Measurements from ENCODE around the gene PTN. TPM values are rescaled to one million over a fixed set of nuclear protein-coding genes. Genes with fewer than 3 reads are reported as not detected.

The PTN gene
- total and polyA plus RNA-seq, 9 of the 15 experiments (the other 6 are each of a cell fraction or from before 2014, with no cell fraction given): not detected

GRCh38 chr7:137373507-137373906 is 30.0 kb upstream of the PTN start:
- Histone ChIP-seq H3K27ac (ENCODE audit: extremely low read depth, low read depth, low read length) (no peak overlapping the region), H3K9me1 (ENCODE audit: control insufficient read depth, insufficient read depth, low read length) (no peaks in the 10 kb centered on the region), H3K4me2 (ENCODE audit: insufficient read depth, low read length) (no peak overlapping the region), H2AFZ (ENCODE audit: low read depth, low read length) (no peak overlapping the region), H4K20me1 (replicated peaks; ENCODE audit: control insufficient read depth, insufficient read depth, low read length) (no peaks in the 10 kb centered on the region), H3K4me1 (replicated peaks in 1 of 2; ENCODE audit: control insufficient read depth in 2 of 2, insufficient read depth in 2 of 2, low read length in 2 of 2) (no peaks in the 10 kb centered on the region), H3K27me3 (ENCODE audit: control insufficient read depth in 2 of 2, insufficient read depth in 2 of 2, low read length in 2 of 2) (no peaks in the 10 kb centered on the region), H3K9me3 (replicated peaks; ENCODE audit: control insufficient read depth, insufficient read depth, low read depth, low read length) (no peaks in the 10 kb centered on the region; the same call in none of the 2 replicates), H3K9ac (ENCODE audit: insufficient read depth in 1 of 2, low read depth in 2 of 2, low read length in 2 of 2) (no peak overlapping the region), H3K36me3 (ENCODE audit: control insufficient read depth, insufficient read depth, low read length) (no peaks in the 10 kb centered on the region), H3K79me2 (ENCODE audit: control insufficient read depth, insufficient read depth, low read length) (no peaks in the 10 kb centered on the region), H3K4me3 (no peak overlapping the region)
- FAIRE-seq (no peak), DNase-seq (ENCODE audit: extremely low read depth in 1 of 4, low spot score in 3 of 4) (no peak), ATAC-seq (no peak)
- in situ Hi-C loops (cut with MboI): no loop called here
- no TSS peak for BruUV-seq (replicated peaks)
- no peak for TF ChIP-seq SMAD1 (IDR thresholded peaks at IDR 0.05; ENCODE audit: low read depth, low read length, partially characterized antibody)
- no peak for TF ChIP-seq ATF1 (CRISPR knock-in tag; IDR thresholded peaks at IDR 0.05)
- no peak for TF ChIP-seq ATF1 (tag; IDR thresholded peaks at IDR 0.05)
- TF ChIP-seq TEAD2 (tag; IDR thresholded peaks at IDR 0.05): no peak
- TF ChIP-seq E4F1 (CRISPR knock-in tag; IDR thresholded peaks at IDR 0.05; ENCODE audit: borderline replicate concordance): no peak
- no peak for TF ChIP-seq THRA (IDR thresholded peaks at IDR 0.05)
- no peak for TF ChIP-seq RBM22 (IDR thresholded peaks at IDR 0.05; ENCODE audit: low read depth, low read length, poor library complexity, severe bottlenecking)
- TF ChIP-seq TEAD1 (CRISPR knock-in tag; IDR thresholded peaks at IDR 0.05): no peak
- ChIA-PET CTCF (ENCODE audit: low intra/inter-chr PET ratio) (no interaction called here), POLR2A (no interaction called here)
- intact Hi-C loops (cut with micrococcal nuclease): no loop called here
- WGBS (ENCODE audit: insufficient coverage, low coverage, missing lambda C conversion rate): 4% methylated on average over 2 of the region's 2 CpGs
